Measurements from ENCODE around the gene SH3BP1. TPM values are rescaled to one million over a fixed set of nuclear protein-coding genes. Genes with fewer than 3 reads are reported as not detected.
A peak's percentile ranks its signal among the peaks of the same experiment; 100 is the strongest.

Gene SH3BP1
- total and polyA plus RNA-seq, 2 of the 8 experiments (the other 6 are each of a cell fraction or from before 2014, with no cell fraction given): 23.9 to 40.3 TPM

GRCh38 chr22:37677493-37677974, 38.1 kb downstream of the SH3BP1 start:
- Histone ChIP-seq H2AK5ac (ENCODE audit: low read depth, low read length) (no peak overlapping the region), H3K79me1 (ENCODE audit: low read depth, low read length) (no peaks in the 10 kb centered on the region), H3K23me2 (ENCODE audit: low read depth, low read length) (peaks cover 2% of the 10 kb centered on the region; the same call in 1 of the 2 replicates), H3K14ac (ENCODE audit: insufficient read length) (no peak overlapping the region), H3K36me3 (ENCODE audit: control insufficient read depth in 2 of 4, insufficient read depth in 4 of 4, low read length in 3 of 4) (no peaks in the 10 kb centered on the region), H3K27ac (ENCODE audit: low read depth, low read length) (no peak overlapping the region), H2BK5ac (ENCODE audit: low read depth, low read length) (no peak overlapping the region), H3K4me2 (ENCODE audit: insufficient read depth in 1 of 2, low read depth in 2 of 2, low read length in 2 of 2) (peak overlapping the region; percentile 63 to 78), H3K4me1 (replicated peaks in 1 of 4; ENCODE audit: control insufficient read depth in 3 of 4, insufficient read depth in 4 of 4, low read length in 3 of 4) (peaks cover 0 to 19% (median 13%) of the 10 kb centered on the region in 4 experiments; a peak in 6 of 7 replicates), H2BK12ac (ENCODE audit: low read depth, low read length) (no peak overlapping the region), H4K91ac (replicated peaks; ENCODE audit: insufficient read length, low read length) (no peak overlapping the region), H2BK15ac (ENCODE audit: low read length) (no peak overlapping the region), H3K79me2 (ENCODE audit: control insufficient read depth in 1 of 2, insufficient read depth in 2 of 2, low read length in 2 of 2) (no peaks in the 10 kb centered on the region), H3K9me3 (ENCODE audit: insufficient read depth in 2 of 2, low read depth in 1 of 2, low read length in 1 of 2) (no peaks in the 10 kb centered on the region), H3K56ac (replicated peaks; ENCODE audit: insufficient read length, low read depth, low read length) (no peak overlapping the region), H3K4ac (replicated peaks; ENCODE audit: insufficient read length, low read depth, low read length) (no peak overlapping the region), H4K5ac (ENCODE audit: insufficient read length, low read depth, low read length) (no peak overlapping the region), H4K20me1 (replicated peaks in 1 of 2; ENCODE audit: control insufficient read depth in 1 of 2, insufficient read depth in 2 of 2, low read length in 2 of 2) (peaks cover 0 to 2% of the 10 kb centered on the region in 2 experiments), H3K27me3 (replicated peaks in 1 of 4; ENCODE audit: control insufficient read depth in 3 of 4, extremely low read depth in 1 of 4, insufficient read depth in 3 of 4, low read length in 3 of 4) (peaks cover 0 to 2% (median 0%) of the 10 kb centered on the region in 4 experiments; a peak in 1 of 7 replicates), H3K23ac (ENCODE audit: insufficient read length) (no peak overlapping the region), H3K18ac (ENCODE audit: extremely low read depth, low read length) (no peak overlapping the region; the same call in 1 of the 2 replicates), H3K9ac (replicated peaks in 1 of 4; ENCODE audit: extremely low read depth in 1 of 4, low read depth in 3 of 4, low read length in 3 of 4) (no peak overlapping the region; a peak in 1 of 7 replicates), H2BK120ac (replicated peaks; ENCODE audit: low read depth, low read length) (no peak overlapping the region), H2BK20ac (ENCODE audit: low read length) (no peak overlapping the region), H2AFZ (ENCODE audit: low read length) (0 out of 2 replicates have a peak overlapping the region, but pooled peaks have one; percentile 63), H4K8ac (ENCODE audit: extremely low read depth, insufficient read depth, low read length) (no peak overlapping the region), H3K4me3 (ENCODE audit: extremely low read depth in 1 of 4, insufficient read depth in 2 of 4, low read depth in 3 of 4, low read length in 4 of 4) (peak overlapping the region; percentile 26 to 63 (median 33); a peak in 6 of 8 replicates)
- ChIA-PET POLR2A (ENCODE audit: partially characterized antibody) (interaction anchor here (1.3 to 1.8 kb wide), 3 partner anchors 47 to 128 kb away, joined by 3 to 8 read pairs (median 3); partner anchors contain the start of gene GGA1), CTCF (ENCODE audit: partially characterized antibody) (interaction anchor here (0.7 to 16.3 kb wide), 4 partner anchors 16 to 71 kb away, joined by 3 to 261 read pairs (median 4); partner anchors contain the start of genes PDXP and SH3BP1)
- FAIRE-seq (no peak), DNase-seq (ENCODE audit: low read depth in 1 of 2, low spot score in 2 of 2) (no peak)
- no peak for TF ChIP-seq EP300 (IDR thresholded peaks at IDR 0.05; ENCODE audit: borderline replicate concordance in 1 of 2, low read depth in 2 of 2, low read length in 2 of 2)
- TF ChIP-seq GTF2F1 (IDR thresholded peaks at IDR 0.05; ENCODE audit: borderline replicate concordance, low read depth, low read length): no peak
- WGBS, 2 experiments (ENCODE audit: extremely low coverage in 1 of 2, insufficient coverage in 1 of 2, insufficient read length in 1 of 2, insufficient replicate concordance in 2 of 2, low coverage in 1 of 2, low lambda C conversion rate in 2 of 2, missing lambda C conversion rate in 1 of 2): 76% methylated on average over 15 of the region's 15 CpGs; no CpG with 5 or more reads in 1 of the 2 experiments

Data from H1 (cell line).